IMR-90 (cell line): ENCODE measurements around the gene ATPAF1. TPM values are rescaled to one million over a fixed set of nuclear protein-coding genes. Genes with fewer than 3 reads are reported as not detected.
A peak's percentile ranks its signal among the peaks of the same experiment; 100 is the strongest.

Experiments used
- ATAC-seq: fragments of 200-7000 bp; cut with Tn5 transposase; 2 replicates; pipeline ENCODE4 v1.9.1; 2020; ENCODE audit warnings: low read depth, mild to moderate bottlenecking, moderate library complexity
- BruUV-seq: library from RNA; stranded (reverse); fragments of 400-500 nt; replicated peaks from 2 replicates; lab custom pipeline; 2021; lab: Mats Ljungman, UMichigan
- CTCF ChIA-PET: fragments of 300-600 bp; formaldehyde crosslinking; extraction: SDS; loops from one replicate; lab custom pipeline; 2021; ENCODE audit warnings: antibody characterized with exemption; lab: Yijun Ruan, JAX
- POLR2A ChIA-PET: fragments of 300-600 bp; sonication (Branson Sonifier 250); formaldehyde crosslinking; loops from one replicate; lab custom pipeline; 2022; ENCODE audit warnings: antibody characterized with exemption; ENCODE audit not compliant: unreplicated experiment; lab: Charles Lee
- DNase-seq: peaks from one replicate; pipeline ENCODE4 v3.0.0; 2013
- H2AFZ ChIP-seq: replicated peaks from 2 replicates; pipeline ENCODE3; 2013; ENCODE audit warnings: low read length, mild to moderate bottlenecking; ENCODE audit not compliant: poor library complexity
- H2AK5ac ChIP-seq: 2 replicates; pipeline ENCODE4 v1.6.1; 2013; ENCODE audit warnings: low read depth, low read length, inconsistent platforms
- H2AK9ac ChIP-seq: replicated peaks from 2 replicates; pipeline ENCODE3; 2013; ENCODE audit warnings: mild to moderate bottlenecking, low read depth, low read length, moderate library complexity; ENCODE audit not compliant: poor library complexity
- H2BK120ac ChIP-seq: 2 replicates; pipeline ENCODE4 v1.6.1; 2013; ENCODE audit warnings: low read depth, low read length, inconsistent platforms
- H2BK15ac ChIP-seq: 3 replicates; pipeline ENCODE4 v1.6.1; 2013; ENCODE audit warnings: low read depth, low read length, inconsistent platforms
- H2BK20ac ChIP-seq: 2 replicates; pipeline ENCODE4 v1.6.1; 2013; ENCODE audit warnings: low read depth, mild to moderate bottlenecking, inconsistent platforms, low read length, moderate library complexity
- H2BK5ac ChIP-seq: 2 replicates; pipeline ENCODE4 v1.6.1; 2013; ENCODE audit warnings: mild to moderate bottlenecking, low read depth, low read length, inconsistent platforms; ENCODE audit not compliant: poor library complexity, severe bottlenecking
- H3K14ac ChIP-seq: replicated peaks from 2 replicates; pipeline ENCODE4 v1.6.1; 2013; ENCODE audit warnings: low read depth, low read length, inconsistent platforms
- H3K18ac ChIP-seq: 2 replicates; pipeline ENCODE4 v1.6.1; 2013; ENCODE audit warnings: low read depth, low read length, control low read depth
- H3K23ac ChIP-seq: 2 replicates; pipeline ENCODE4 v1.6.1; 2013; ENCODE audit warnings: low read depth, low read length, inconsistent platforms
- H3K27ac ChIP-seq: 2 replicates; pipeline ENCODE4 v1.5.1; 2013; ENCODE audit warnings: mild to moderate bottlenecking, control low read depth, low read length; ENCODE audit not compliant: insufficient read depth
- H3K27me3 ChIP-seq: 2 replicates; pipeline ENCODE4 v1.6.1; 2013; ENCODE audit warnings: low read length; ENCODE audit not compliant: control insufficient read depth, insufficient read depth
- H3K36me3 ChIP-seq: 2 replicates; pipeline ENCODE4 v1.6.1; 2013; ENCODE audit warnings: low read length, mixed read lengths; ENCODE audit not compliant: control insufficient read depth, insufficient read depth
- H3K4ac ChIP-seq: 2 replicates; pipeline ENCODE4 v1.6.1; 2013; ENCODE audit warnings: low read depth, low read length, inconsistent platforms
- H3K4me1 ChIP-seq: 2 replicates; pipeline ENCODE4 v1.6.1; 2013; ENCODE audit warnings: low read length, mixed read lengths; ENCODE audit not compliant: control insufficient read depth, insufficient read depth
- H3K4me2 ChIP-seq: 2 replicates; pipeline ENCODE4 v1.6.1; 2013; ENCODE audit warnings: low read depth, mild to moderate bottlenecking, control low read depth, low read length, moderate library complexity
- H3K4me3 ChIP-seq: 2 replicates; pipeline ENCODE4 v1.5.1; 2013; ENCODE audit warnings: low read depth, mild to moderate bottlenecking, control low read depth, low read length, moderate library complexity; ENCODE audit not compliant: insufficient read depth
- H3K56ac ChIP-seq: 2 replicates; pipeline ENCODE4 v1.6.1; 2013; ENCODE audit warnings: low read length, inconsistent platforms; ENCODE audit not compliant: insufficient read depth; ENCODE audit errors: extremely low read depth
- H3K79me1 ChIP-seq, 2 experiments: 2 replicates each; pipeline ENCODE4 v1.6.1; 2013; ENCODE audit warnings: low read length in 2 of 2, inconsistent platforms in 1 of 2, low read depth in 1 of 2
- H3K9ac ChIP-seq: 2 replicates; pipeline ENCODE4 v1.6.1; 2013; ENCODE audit warnings: low read depth, low read length, control low read depth
- H3K9me1 ChIP-seq: 2 replicates; pipeline ENCODE4 v1.6.1; 2013; ENCODE audit warnings: low read length, inconsistent platforms; ENCODE audit not compliant: insufficient read depth
- H3K9me3 ChIP-seq: 2 replicates; pipeline ENCODE4 v1.6.1; 2013; ENCODE audit warnings: low read length; ENCODE audit not compliant: control insufficient read depth, insufficient read depth
- H4K20me1 ChIP-seq: 2 replicates; pipeline ENCODE4 v1.6.1; 2013; ENCODE audit warnings: low read length, inconsistent platforms; ENCODE audit not compliant: insufficient read depth
- H4K5ac ChIP-seq: 2 replicates; pipeline ENCODE4 v1.6.1; 2013; ENCODE audit warnings: mild to moderate bottlenecking, low read depth, low read length, control low read depth
- H4K8ac ChIP-seq, 2 experiments: 2 replicates each; pipeline ENCODE4 v1.6.1; 2013; ENCODE audit warnings: low read depth in 2 of 2, low read length in 2 of 2, control low read depth in 1 of 2, inconsistent platforms in 1 of 2
- H4K91ac ChIP-seq: 2 replicates; pipeline ENCODE4 v1.6.1; 2013; ENCODE audit warnings: low read depth, low read length, inconsistent platforms; ENCODE audit not compliant: insufficient read depth
- CTCF ChIP-seq: conservative IDR thresholded peaks from 2 replicates; pipeline ENCODE4 v1.5.1; 2012; ENCODE audit warnings: mild to moderate bottlenecking, low read depth, low read length, improper control_type of control experiment
- WGBS, 2 experiments: methylation state at CpG; one replicate each; pipeline versions ENCODE4 v1.1.5 to v1.1.7; 2013; ENCODE audit warnings: missing lambda C conversion rate in 2 of 2; ENCODE audit not compliant: insufficient read length in 1 of 2; ENCODE audit errors: extremely low coverage in 2 of 2; 5-methylcytosine and 5-hydroxymethylcytosine counted together
- dilution Hi-C: fragments of 300-500 bp; cut with HindIII; formaldehyde crosslinking; loops from one replicate; pipeline ENCODE4 v1.14.3; 2018; ENCODE audit warnings: low sequenced_read_pairs; ENCODE audit not compliant: unreplicated experiment
- in situ Hi-C: fragments of 300-500 bp; cut with MboI; formaldehyde crosslinking; loops from 3 replicates; pipeline ENCODE4 v1.14.3; 2019; ENCODE audit warnings: low sequenced_read_pairs, inconsistent platforms, mixed read lengths
- intact Hi-C: fragments of 100-400 bp; cut with micrococcal nuclease; formaldehyde crosslinking; loops from 2 replicates; pipeline ENCODE4 v1.10.0; 2022
- polyA plus RNA-seq, 3 experiments: library from polyadenylated mRNA; depleted of rRNA; stranded (reverse); fragments of >200 nt; gene quantifications; 2 replicates each; pipeline ENCODE4 v1.2.3, GENCODE V29; 2012; ENCODE audit warnings: low replicate concordance in 1 of 3
- total RNA-seq: library from RNA; depleted of rRNA; stranded (reverse); fragments of >200 nt; gene quantifications from 2 replicates; pipeline ENCODE4 v1.2.3, GENCODE V29; 2012

Gene ATPAF1
- total and polyA plus RNA-seq, 2 of the 4 experiments (the other 2 are of a cell fraction), result 55.5 to 80.3 TPM

- no peak overlapping the region for H2AK5ac ChIP-seq
- H3K4ac ChIP-seq, result no peak overlapping the region
- H3K23ac ChIP-seq, result no peak overlapping the region
- DNase-seq (no peak), ATAC-seq (no peak)
- H4K20me1 ChIP-seq, result no peaks in the 10 kb centered on the region
- TF ChIP-seq CTCF, result no peak
- H3K4me1 ChIP-seq, result peaks cover 6% of the 10 kb centered on the region
- no peak overlapping the region for H4K5ac ChIP-seq
- no peak overlapping the region for H3K27ac ChIP-seq
- H3K9me1 ChIP-seq, result peaks cover 19% of the 10 kb centered on the region
- no peak overlapping the region for H2AFZ ChIP-seq
- intact Hi-C loops, result no loop called here
- no TSS peak for BruUV-seq
- H3K9ac ChIP-seq, result no peak overlapping the region
- no peaks in the 10 kb centered on the region for H3K9me3 ChIP-seq
- dilution Hi-C loops, result no loop called here
- in situ Hi-C loops, result no loop called here
- no peak overlapping the region for H2BK20ac ChIP-seq
- H3K27me3 ChIP-seq, result no peaks in the 10 kb centered on the region
- H3K4me2 ChIP-seq, result no peak overlapping the region
- no peak overlapping the region for H2BK5ac ChIP-seq
- H3K4me3 ChIP-seq, result no peak overlapping the region
- H3K18ac ChIP-seq, result no peak overlapping the region
- 90% methylated on average over 2 of the region's 7 CpGs; no CpG with 5 or more reads in 1 of the 2 experiments for WGBS, 2 experiments
- H3K79me1 ChIP-seq, result peaks cover 22 to 41% of the 10 kb centered on the region in 2 experiments
- H2BK120ac ChIP-seq, result no peak overlapping the region
- no peak overlapping the region for H3K14ac ChIP-seq
- H2BK15ac ChIP-seq, result no peak overlapping the region
- H3K56ac ChIP-seq, result no peak overlapping the region
- no peak overlapping the region for H4K8ac ChIP-seq
- ChIA-PET POLR2A (no interaction called here), CTCF (interaction anchor here (1.0 kb wide), 1 partner anchor 111 kb away, joined by 3 read pairs; the partner anchor contains the start of gene EFCAB14)
- no peak overlapping the region for H4K91ac ChIP-seq
- peaks cover 25% of the 10 kb centered on the region for H3K36me3 ChIP-seq
- peak overlapping the region; percentile 30 for H2AK9ac ChIP-seq
These were observed 60.6 kb downstream of the ATPAF1 start for GRCh38 chr1:46607345-46608130.
